Prostate gland (tissue), 2 donors: ENCODE data around the gene ARL8B. TPM values are rescaled to one million over a fixed set of nuclear protein-coding genes. Genes with fewer than 3 reads are reported as not detected.

Experiments used
- DNase-seq: peaks from one replicate; pipeline ENCODE4 v3.0.0-alpha.2; 2019; ENCODE audit warnings: low spot score
- H3K27ac ChIP-seq, 2 donors: fragments of 200-600 bp; sonication (generic); 2 replicates each; pipeline ENCODE4 v1.5.1; 2017 to 2019
- H3K27me3 ChIP-seq: fragments of 200-600 bp; sonication (generic); replicated peaks from 2 replicates; pipeline ENCODE4 v1.5.1; 2019; ENCODE audit not compliant: insufficient read depth
- H3K36me3 ChIP-seq, 2 donors: fragments of 200-600 bp; sonication (generic); 1 replicate in 1 of 2; 2 replicates in 1 of 2; pipeline versions ENCODE4 v1.5.1 to v1.8.1; 2017 to 2019
- H3K4me1 ChIP-seq: fragments of 200-600 bp; sonication (generic); replicated peaks from 2 replicates; pipeline ENCODE4 v1.5.1; 2019
- H3K4me3 ChIP-seq, 2 donors: fragments of 200-600 bp; sonication (generic); 2 replicates each; pipeline ENCODE4 v1.5.1; 2017 to 2019
- H3K9me3 ChIP-seq: fragments of 200-600 bp; sonication (generic); 2 replicates; pipeline ENCODE4 v1.5.1; 2017
- CTCF ChIP-seq, 4 experiments: fragments of 200-600 bp in 2 of 4; fragments of 450-650 bp in 2 of 4; sonication (generic) in 2 of 4; IDR thresholded peaks; 1 replicate in 3 of 4; 2 replicates in 1 of 4; pipeline ENCODE4 v1.5.1; 2016 to 2019; ENCODE audit warnings: antibody characterized with exemption in 4 of 4, mild to moderate bottlenecking in 2 of 4, moderate library complexity in 2 of 4
- POLR2A ChIP-seq: fragments of 450-650 bp; IDR thresholded peaks from one replicate; pipeline ENCODE4 v1.6.1; 2016; ENCODE audit warnings: antibody characterized with exemption, mild to moderate bottlenecking
- POLR2AphosphoS5 ChIP-seq: sonication (generic); formaldehyde crosslinking; IDR thresholded peaks from one replicate; pipeline ENCODE4 v1.6.1; 2017; ENCODE audit warnings: antibody characterized with exemption
- WGBS: methylation state at CpG from one replicate; pipeline ENCODE4 v1.1.5; 2018; 5-methylcytosine and 5-hydroxymethylcytosine counted together
- intact Hi-C: fragments of 100-400 bp; cut with DNase I; formaldehyde crosslinking; loops from one replicate; pipeline ENCODE4 v1.14.2; 2022
- total RNA-seq, 2 donors: library from RNA; depleted of rRNA; stranded (reverse); fragments of >200 nt; gene quantifications; one replicate each; pipeline ENCODE4 v1.1.0, GENCODE V29; 2016

Gene ARL8B
- total RNA-seq, 2 donors from 2014 or later, result 42.9 to 43.1 TPM

- H3K27ac ChIP-seq, result no peak overlapping the region
- H3K9me3 ChIP-seq, result no peaks in the 10 kb centered on the region
- DNase-seq, result no peak
- H3K27me3 ChIP-seq, result no peaks in the 10 kb centered on the region
- no peaks in the 10 kb centered on the region for H3K4me1 ChIP-seq
- no peaks in the 10 kb centered on the region for H3K36me3 ChIP-seq
- intact Hi-C loops, result no loop called here
- WGBS, result 79% methylated on average over 1 of the region's 1 CpG
- no peak overlapping the region for H3K4me3 ChIP-seq
- no peak for TF ChIP-seq POLR2A
- no peak for TF ChIP-seq POLR2AphosphoS5
- no peak for TF ChIP-seq CTCF (IDR thresholded peaks at IDR 0.05)
Measured at GRCh38 chr3:5162102-5162501, 40.0 kb downstream of the ARL8B start.

- 57% methylated on average over 4 of the region's 4 CpGs for WGBS
- intact Hi-C loops, result no loop called here
- Histone ChIP-seq H3K36me3 (no peaks in the 10 kb centered on the region), H3K27me3 (no peaks in the 10 kb centered on the region), H3K9me3 (no peaks in the 10 kb centered on the region), H3K4me3 (no peak overlapping the region), H3K27ac (no peak overlapping the region), H3K4me1 (no peaks in the 10 kb centered on the region)
- TF ChIP-seq CTCF (IDR thresholded peaks at IDR 0.05), result no peak
- TF ChIP-seq POLR2A, result no peak
- peak; percentile 16 for TF ChIP-seq POLR2AphosphoS5
- DNase-seq, result no peak
Measured at GRCh38 chr3:5165698-5166097, 43.6 kb downstream of the ARL8B start.

- intact Hi-C loops, result no loop called here
- Histone ChIP-seq H3K9me3 (no peaks in the 10 kb centered on the region), H3K27ac (no peak overlapping the region), H3K36me3 (no peaks in the 10 kb centered on the region), H3K27me3 (no peaks in the 10 kb centered on the region), H3K4me3 (no peak overlapping the region), H3K4me1 (no peaks in the 10 kb centered on the region)
- WGBS, result 67% methylated on average over 2 of the region's 2 CpGs
- no peak for TF ChIP-seq CTCF (IDR thresholded peaks at IDR 0.05)
- no peak for TF ChIP-seq POLR2AphosphoS5
- no peak for TF ChIP-seq POLR2A
- no peak for DNase-seq
Measured at GRCh38 chr3:5166846-5167245, 44.8 kb downstream of the ARL8B start.

- Histone ChIP-seq H3K4me1 (no peaks in the 10 kb centered on the region), H3K27ac (no peak overlapping the region), H3K27me3 (no peaks in the 10 kb centered on the region), H3K4me3 (no peak overlapping the region), H3K36me3 (no peaks in the 10 kb centered on the region), H3K9me3 (no peaks in the 10 kb centered on the region)
- WGBS, result 87% methylated on average over 4 of the region's 4 CpGs
- TF ChIP-seq POLR2AphosphoS5 (no peak), CTCF (IDR thresholded peaks at IDR 0.05) (no peak), POLR2A (no peak)
- no peak for DNase-seq
- intact Hi-C loops, result no loop called here
Measured at GRCh38 chr3:5168110-5168509, 46.0 kb downstream of the ARL8B start.

- no peak for TF ChIP-seq CTCF (IDR thresholded peaks at IDR 0.05)
- no peak for TF ChIP-seq POLR2A
- no peak for TF ChIP-seq POLR2AphosphoS5
- peaks cover 0 to under 1% of the 10 kb centered on the region in 2 donors for H3K36me3 ChIP-seq
- no peaks in the 10 kb centered on the region for H3K9me3 ChIP-seq
- intact Hi-C loops, result no loop called here
- no peak overlapping the region for H3K27ac ChIP-seq
- no peak for DNase-seq
- H3K4me3 ChIP-seq, result no peak overlapping the region
- H3K27me3 ChIP-seq, result no peaks in the 10 kb centered on the region
- no peaks in the 10 kb centered on the region for H3K4me1 ChIP-seq
- 48% methylated on average over 2 of the region's 2 CpGs for WGBS
Measured at GRCh38 chr3:5169807-5170206, 47.7 kb downstream of the ARL8B start.
